ENCODE results near the gene SPI1.
"Not testable (repeated sequence)": the region's sequence is repeated elsewhere in the genome, so short reads cannot be mapped to it uniquely, and the experiment has no call there.

Gene SPI1

GRCh38 chr11:47325271-47326041, 52.9 kb downstream of the SPI1 start:
- H3K4me3 Mint-ChIP-seq, result no peak overlapping the region
- H3K27ac Mint-ChIP-seq, result peak overlapping the region; percentile 1
- no peaks in the 10 kb centered on the region for H3K4me1 Mint-ChIP-seq (ENCODE audit: low read depth)
- H3K27me3 Mint-ChIP-seq, result no peaks in the 10 kb centered on the region
- no peak for DNase-seq
- peaks cover 74% of the 10 kb centered on the region for H3K36me3 Mint-ChIP-seq (ENCODE audit: low read depth)
- no peaks in the 10 kb centered on the region for H3K9me3 Mint-ChIP-seq

GRCh38 chr11:47324520-47324919, 53.8 kb downstream of the SPI1 start:
- Mint-ChIP-seq H3K9me3 (no peaks in the 10 kb centered on the region), H3K36me3 (ENCODE audit: low read depth) (peaks cover 68% of the 10 kb centered on the region), H3K27ac (no peak overlapping the region), H3K27me3 (no peaks in the 10 kb centered on the region), H3K4me1 (ENCODE audit: low read depth) (no peaks in the 10 kb centered on the region), H3K4me3 (no peak overlapping the region)
- no peak for DNase-seq

GRCh38 chr11:47318166-47318565, 60.2 kb downstream of the SPI1 start:
- Mint-ChIP-seq H3K36me3 (ENCODE audit: low read depth) (peaks cover 71% of the 10 kb centered on the region), H3K9me3 (no peaks in the 10 kb centered on the region), H3K4me3 (no peak overlapping the region), H3K4me1 (ENCODE audit: low read depth) (peaks cover 5% of the 10 kb centered on the region), H3K27ac (no peak overlapping the region), H3K27me3 (no peaks in the 10 kb centered on the region)
- no peak for DNase-seq

GRCh38 chr11:47317064-47317828, 61.1 kb downstream of the SPI1 start:
- Mint-ChIP-seq H3K4me3 (no peak overlapping the region), H3K4me1 (ENCODE audit: low read depth) (peaks cover 5% of the 10 kb centered on the region), H3K36me3 (ENCODE audit: low read depth) (peaks cover 76% of the 10 kb centered on the region), H3K27ac (peak overlapping the region; percentile 45), H3K27me3 (no peaks in the 10 kb centered on the region), H3K9me3 (no peaks in the 10 kb centered on the region)
- DNase-seq, result no peak

- not testable (repeated sequence) for H3K4me3 Mint-ChIP-seq; H3K9me3 Mint-ChIP-seq; H3K27me3 Mint-ChIP-seq; H3K4me1 Mint-ChIP-seq (ENCODE audit: low read depth)
- Mint-ChIP-seq H3K36me3 (ENCODE audit: low read depth) (peaks cover 76% of the 10 kb centered on the region), H3K27ac (peak overlapping the region; percentile 62)
- peak; percentile 3 for DNase-seq
These were observed 61.8 kb downstream of the SPI1 start for GRCh38 chr11:47316501-47316900.

GRCh38 chr11:47314992-47315391, 63.4 kb downstream of the SPI1 start:
- Mint-ChIP-seq H3K4me1 (ENCODE audit: low read depth) (peaks cover 5% of the 10 kb centered on the region), H3K36me3 (ENCODE audit: low read depth) (peaks cover 81% of the 10 kb centered on the region), H3K27me3 (no peaks in the 10 kb centered on the region), H3K9me3 (no peaks in the 10 kb centered on the region), H3K27ac (no peak overlapping the region), H3K4me3 (no peak overlapping the region)
- DNase-seq, result peak; percentile 9

GRCh38 chr11:47308050-47308823, 70.1 kb downstream of the SPI1 start:
- DNase-seq, result peak; percentile 5
- Mint-ChIP-seq H3K27me3 (no peaks in the 10 kb centered on the region), H3K4me1 (ENCODE audit: low read depth) (peaks cover 2% of the 10 kb centered on the region), H3K36me3 (ENCODE audit: low read depth) (peaks cover 96% of the 10 kb centered on the region), H3K27ac (no peak overlapping the region), H3K4me3 (no peak overlapping the region), H3K9me3 (no peaks in the 10 kb centered on the region)

GRCh38 chr11:47306484-47306844, 71.9 kb downstream of the SPI1 start:
- Mint-ChIP-seq H3K36me3 (ENCODE audit: low read depth) (peaks cover 98% of the 10 kb centered on the region), H3K4me1 (ENCODE audit: low read depth) (peaks cover 11% of the 10 kb centered on the region), H3K4me3 (no peak overlapping the region), H3K9me3 (peaks cover 7% of the 10 kb centered on the region), H3K27ac (peak overlapping the region; percentile 44), H3K27me3 (no peaks in the 10 kb centered on the region)
- DNase-seq, result no peak

- peak overlapping the region; percentile 44 for H3K27ac Mint-ChIP-seq
- DNase-seq, result peak; percentile 14
- H3K36me3 Mint-ChIP-seq (ENCODE audit: low read depth), result peaks cover 97% of the 10 kb centered on the region
These were observed 72.4 kb downstream of the SPI1 start for GRCh38 chr11:47305734-47306483.

More at GRCh38 chr11:47305734-47306483, 72.4 kb downstream of the SPI1 start:
- H3K9me3 Mint-ChIP-seq, result peaks cover 7% of the 10 kb centered on the region
- H3K27me3 Mint-ChIP-seq, result no peaks in the 10 kb centered on the region
- H3K4me1 Mint-ChIP-seq (ENCODE audit: low read depth), result peaks cover 11% of the 10 kb centered on the region
- no peak overlapping the region for H3K4me3 Mint-ChIP-seq
